Measurements from ENCODE around the gene PGAP1.

- TF ChIP-seq CTCF (IDR thresholded peaks at IDR 0.05) (no peak), POLR2A (IDR thresholded peaks at IDR 0.05) (no peak)
Measured at GRCh38 chr2:196959281-196959680, 32.8 kb upstream of the PGAP1 start.
